ENCODE data around the gene PPP1CB.
"Not testable (repeated sequence)": the region's sequence is repeated elsewhere in the genome, so short reads cannot be mapped to it uniquely, and the experiment has no call there.

PPP1CB gene

GRCh38 chr2:28720345-28720744 lies 31.3 kb upstream of the PPP1CB start:
- FAIRE-seq = no peak
- no peak for TF ChIP-seq TAF1 (IDR thresholded peaks at IDR 0.05; ENCODE audit: borderline replicate concordance, low read depth, low read length)
- TF ChIP-seq POLR2AphosphoS5 (IDR thresholded peaks at IDR 0.05; ENCODE audit: low read depth, low read length) = no peak
- no peak for TF ChIP-seq POLR2A (IDR thresholded peaks at IDR 0.05; ENCODE audit: low read depth, low read length)
- DNase-seq (ENCODE audit: insufficient read length) = no peak

DNA sequence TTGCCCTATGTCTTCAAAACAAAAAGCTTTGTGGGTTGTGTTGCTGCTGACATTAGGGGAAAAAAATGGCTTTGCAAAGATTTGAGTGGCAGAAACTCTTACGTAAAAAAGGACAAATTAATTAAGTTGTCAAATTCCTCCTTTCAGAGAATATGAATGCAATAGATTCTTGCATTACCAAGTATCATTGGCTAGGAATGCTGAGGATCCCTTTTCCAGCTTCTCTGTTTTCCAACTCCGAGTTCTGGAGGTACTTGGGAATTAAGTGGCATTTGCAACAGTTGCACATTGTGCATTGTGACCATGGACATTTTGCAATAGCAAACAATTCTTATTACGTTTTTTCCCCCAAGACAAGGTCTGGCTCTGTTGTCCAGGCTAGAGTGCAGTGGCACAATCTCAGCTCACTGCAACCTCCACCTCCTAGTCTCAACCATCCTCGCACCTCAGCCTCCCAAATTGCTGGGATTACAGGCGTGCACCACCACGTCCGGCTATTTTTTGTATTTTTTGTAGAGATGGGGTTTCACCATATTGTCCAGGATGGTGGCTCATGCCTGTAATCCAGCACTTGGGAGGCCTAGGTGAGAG lies 29.9 kb upstream of the PPP1CB start:
- TF ChIP-seq TAF1 (IDR thresholded peaks at IDR 0.05; ENCODE audit: borderline replicate concordance, low read depth, low read length) (no peak), POLR2AphosphoS5 (IDR thresholded peaks at IDR 0.05; ENCODE audit: low read depth, low read length) (no peak), POLR2A (IDR thresholded peaks at IDR 0.05; ENCODE audit: low read depth, low read length) (no peak)
- FAIRE-seq = no peak
- no peak for DNase-seq (ENCODE audit: insufficient read length)

- FAIRE-seq (no peak), DNase-seq (ENCODE audit: insufficient read length) (no peak)
- TF ChIP-seq TAF1 (IDR thresholded peaks at IDR 0.05; ENCODE audit: borderline replicate concordance, low read depth, low read length) (no peak), POLR2A (IDR thresholded peaks at IDR 0.05; ENCODE audit: low read depth, low read length) (no peak), POLR2AphosphoS5 (IDR thresholded peaks at IDR 0.05; ENCODE audit: low read depth, low read length) (no peak)
These were observed 26.5 kb upstream of the PPP1CB start for GRCh38 chr2:28725021-28725711.

GRCh38 chr2:28726177-28726576 lies 25.5 kb upstream of the PPP1CB start:
- TF ChIP-seq TAF1 (IDR thresholded peaks at IDR 0.05; ENCODE audit: borderline replicate concordance, low read depth, low read length) (no peak), POLR2A (IDR thresholded peaks at IDR 0.05; ENCODE audit: low read depth, low read length) (no peak), POLR2AphosphoS5 (IDR thresholded peaks at IDR 0.05; ENCODE audit: low read depth, low read length) (no peak)
- FAIRE-seq = no peak
- DNase-seq (ENCODE audit: insufficient read length) = no peak

DNA sequence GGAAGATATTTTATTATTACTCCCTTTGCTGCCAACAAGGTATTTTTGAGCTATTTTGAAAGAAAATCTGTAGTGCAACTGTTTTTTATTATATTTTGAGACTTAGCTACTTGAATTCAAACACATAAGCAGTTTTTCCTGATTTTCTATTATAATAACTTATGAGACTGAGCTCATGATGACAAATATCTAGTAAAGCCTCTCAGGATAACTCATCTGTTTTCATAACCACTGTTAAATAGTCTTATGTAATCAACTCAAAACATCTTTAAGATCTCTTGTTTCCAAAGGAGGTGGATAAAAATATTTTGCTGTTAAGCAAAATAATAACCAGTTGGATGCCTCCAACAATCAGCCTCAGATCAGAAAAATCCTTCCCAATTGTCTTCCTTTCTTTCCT lies 21.9 kb upstream of the PPP1CB start:
- no peak for FAIRE-seq
- no peak for TF ChIP-seq POLR2A (IDR thresholded peaks at IDR 0.05; ENCODE audit: low read depth, low read length)
- TF ChIP-seq TAF1 (IDR thresholded peaks at IDR 0.05; ENCODE audit: borderline replicate concordance, low read depth, low read length) = no peak
- no peak for TF ChIP-seq POLR2AphosphoS5 (IDR thresholded peaks at IDR 0.05; ENCODE audit: low read depth, low read length)
- no peak for DNase-seq (ENCODE audit: insufficient read length)

DNA sequence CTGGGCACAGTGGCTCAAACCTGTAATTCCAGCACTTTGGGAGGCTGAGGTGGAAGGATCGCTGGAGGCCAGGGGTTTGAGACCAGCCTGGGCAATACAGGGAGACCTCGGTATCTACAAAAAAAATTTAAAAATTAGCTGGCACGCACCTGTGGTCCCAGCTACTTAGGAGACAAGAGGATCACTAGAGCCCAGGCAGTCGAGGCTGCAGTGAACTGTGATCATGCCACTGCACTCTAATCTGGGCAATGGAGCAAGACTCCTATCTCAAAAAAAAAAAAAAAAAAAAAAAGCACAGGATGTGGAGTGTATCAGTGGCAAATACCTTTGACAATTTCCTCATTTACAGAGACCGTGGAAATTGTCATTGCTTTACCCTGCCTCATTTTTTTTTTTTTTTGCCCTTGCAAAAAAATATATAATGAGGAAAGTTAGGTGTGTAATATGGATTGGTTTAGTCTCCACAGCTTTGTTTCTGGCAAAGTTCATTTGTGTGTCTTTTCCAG lies 20.9 kb upstream of the PPP1CB start:
- TF ChIP-seq TAF1 (IDR thresholded peaks at IDR 0.05; ENCODE audit: borderline replicate concordance, low read depth, low read length) (no peak), POLR2A (IDR thresholded peaks at IDR 0.05; ENCODE audit: low read depth, low read length) (no peak), POLR2AphosphoS5 (IDR thresholded peaks at IDR 0.05; ENCODE audit: low read depth, low read length) (no peak)
- DNase-seq (ENCODE audit: insufficient read length) (no peak), FAIRE-seq (no peak)

DNA sequence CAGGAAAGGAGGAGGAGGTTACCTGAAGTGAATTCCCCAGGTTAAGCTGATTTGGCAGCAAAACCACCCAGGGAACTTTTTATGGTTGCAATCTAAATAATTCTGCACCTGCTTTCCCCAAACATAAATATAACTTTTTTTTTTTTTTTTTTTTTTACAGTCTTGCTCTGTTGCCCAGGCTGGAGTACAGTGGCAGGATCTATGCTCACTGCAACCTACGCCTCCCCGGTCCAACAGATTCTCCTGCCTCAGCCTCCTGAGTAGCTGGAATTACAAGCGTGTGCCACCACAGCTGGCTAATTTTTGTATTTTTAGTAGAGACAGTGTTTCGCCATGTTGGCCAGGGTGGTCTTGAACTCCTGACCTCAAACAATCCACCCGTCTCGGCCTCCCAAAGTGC lies 16.1 kb upstream of the PPP1CB start:
- DNase-seq (ENCODE audit: insufficient read length) (no peak), FAIRE-seq (no peak)
- TF ChIP-seq TAF1 (IDR thresholded peaks at IDR 0.05; ENCODE audit: borderline replicate concordance, low read depth, low read length) = no peak
- no peak for TF ChIP-seq POLR2AphosphoS5 (IDR thresholded peaks at IDR 0.05; ENCODE audit: low read depth, low read length)
- no peak for TF ChIP-seq POLR2A (IDR thresholded peaks at IDR 0.05; ENCODE audit: low read depth, low read length)

DNA sequence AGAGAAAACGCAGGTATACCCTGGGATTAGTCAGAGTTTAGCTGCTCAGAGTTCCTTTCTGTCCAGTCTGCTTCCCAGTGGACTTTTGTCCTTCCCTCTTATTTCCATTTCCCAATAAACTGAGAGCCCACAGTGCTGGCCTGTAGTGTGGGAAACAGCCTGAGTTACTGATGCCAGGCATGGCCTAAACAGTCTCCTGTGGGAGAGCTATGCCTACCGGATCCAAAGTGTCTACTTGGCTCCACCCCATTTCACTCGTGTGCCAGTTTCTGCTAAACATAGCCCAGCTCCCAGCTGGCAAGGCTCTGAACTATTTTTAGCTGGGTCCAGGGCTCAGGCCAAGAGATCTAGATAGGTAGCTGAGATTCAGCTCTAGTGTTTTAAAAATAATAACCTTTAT lies 15.6 kb upstream of the PPP1CB start:
- no peak for FAIRE-seq
- DNase-seq (ENCODE audit: insufficient read length) = no peak

DNA sequence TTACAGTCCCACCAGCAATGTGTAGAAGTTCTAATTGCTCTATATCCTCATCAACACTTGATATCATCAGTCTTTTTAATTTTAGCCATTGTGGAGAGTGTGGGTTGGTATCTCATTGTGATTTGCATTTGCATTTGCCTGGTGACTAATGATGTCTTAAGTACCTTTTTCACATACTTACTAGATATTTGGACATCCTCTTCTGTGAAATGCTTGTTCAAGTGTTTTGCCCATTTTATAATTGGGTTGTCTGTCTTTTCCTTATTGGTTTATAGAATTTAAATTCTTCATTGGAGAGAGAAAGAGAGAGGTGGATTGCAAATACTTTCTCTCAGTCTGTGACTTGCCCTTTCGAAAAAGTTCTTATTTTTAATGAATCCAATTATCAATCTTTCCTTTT lies 14.0 kb upstream of the PPP1CB start:
- no peak for FAIRE-seq
- TF ChIP-seq POLR2AphosphoS5 (IDR thresholded peaks at IDR 0.05; ENCODE audit: low read depth, low read length) = no peak
- no peak for TF ChIP-seq TAF1 (IDR thresholded peaks at IDR 0.05; ENCODE audit: borderline replicate concordance, low read depth, low read length)
- no peak for TF ChIP-seq POLR2A (IDR thresholded peaks at IDR 0.05; ENCODE audit: low read depth, low read length)
- DNase-seq (ENCODE audit: insufficient read length) = no peak

More for the DNA sequence above, 15.6 kb upstream of the PPP1CB start:
- TF ChIP-seq TAF1 (IDR thresholded peaks at IDR 0.05; ENCODE audit: borderline replicate concordance, low read depth, low read length) (no peak), POLR2A (IDR thresholded peaks at IDR 0.05; ENCODE audit: low read depth, low read length) (no peak), POLR2AphosphoS5 (IDR thresholded peaks at IDR 0.05; ENCODE audit: low read depth, low read length) (no peak)

DNA sequence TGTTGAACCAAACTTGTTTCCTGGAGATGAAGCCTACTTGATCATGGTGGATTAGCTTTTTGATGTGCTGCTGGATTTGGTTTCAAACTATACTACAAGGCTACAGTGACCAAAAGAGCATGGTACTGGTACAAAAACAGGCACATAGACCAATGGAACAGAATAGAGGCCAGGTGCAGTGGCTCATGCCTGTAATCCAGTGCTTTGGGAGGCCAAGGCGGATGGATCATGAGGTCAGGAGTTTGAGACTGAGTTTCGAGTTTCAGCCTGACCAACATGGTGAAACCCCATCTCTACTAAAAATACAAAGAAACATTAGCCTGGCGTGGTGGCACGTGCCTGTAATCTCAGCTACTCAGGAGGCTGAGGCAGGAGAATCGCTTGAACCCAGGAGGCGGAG lies 9.0 kb upstream of the PPP1CB start:
- not testable (repeated sequence) for DNase-seq (ENCODE audit: insufficient read length); FAIRE-seq

GRCh38 chr2:28745225-28745624 lies 6.4 kb upstream of the PPP1CB start:
- no peak for FAIRE-seq
- TF ChIP-seq TAF1 (IDR thresholded peaks at IDR 0.05; ENCODE audit: borderline replicate concordance, low read depth, low read length) = no peak
- TF ChIP-seq POLR2AphosphoS5 (IDR thresholded peaks at IDR 0.05; ENCODE audit: low read depth, low read length) = no peak
- TF ChIP-seq POLR2A (IDR thresholded peaks at IDR 0.05; ENCODE audit: low read depth, low read length) = no peak

GRCh38 chr2:28745876-28746275 lies 5.8 kb upstream of the PPP1CB start:
- FAIRE-seq = no peak
- no peak for DNase-seq (ENCODE audit: insufficient read length)
- TF ChIP-seq TAF1 (IDR thresholded peaks at IDR 0.05; ENCODE audit: borderline replicate concordance, low read depth, low read length) (no peak), POLR2A (IDR thresholded peaks at IDR 0.05; ENCODE audit: low read depth, low read length) (no peak), POLR2AphosphoS5 (IDR thresholded peaks at IDR 0.05; ENCODE audit: low read depth, low read length) (no peak)

More at GRCh38 chr2:28745225-28745624, 6.4 kb upstream of the PPP1CB start:
- no peak for DNase-seq (ENCODE audit: insufficient read length)

Measured in GM12892 (cell line).